GM12873 (cell line): Measurements from ENCODE around the gene ALDH1A3.

Experiments used
- TF ChIP-seq, protein P1 (sequence below): IDR thresholded peaks from 2 replicates; pipeline ENCODE4 v1.5.1; 2012; ENCODE audit warnings: low read depth, mild to moderate bottlenecking, moderate library complexity, low read length, control low read depth; ENCODE audit not compliant: insufficient read depth; ENCODE audit errors: missing control alignments

The ALDH1A3 gene

GRCh38 chr15:100861511-100861991 is 18.1 kb upstream of the ALDH1A3 start:
- TF ChIP-seq, protein P1, sequence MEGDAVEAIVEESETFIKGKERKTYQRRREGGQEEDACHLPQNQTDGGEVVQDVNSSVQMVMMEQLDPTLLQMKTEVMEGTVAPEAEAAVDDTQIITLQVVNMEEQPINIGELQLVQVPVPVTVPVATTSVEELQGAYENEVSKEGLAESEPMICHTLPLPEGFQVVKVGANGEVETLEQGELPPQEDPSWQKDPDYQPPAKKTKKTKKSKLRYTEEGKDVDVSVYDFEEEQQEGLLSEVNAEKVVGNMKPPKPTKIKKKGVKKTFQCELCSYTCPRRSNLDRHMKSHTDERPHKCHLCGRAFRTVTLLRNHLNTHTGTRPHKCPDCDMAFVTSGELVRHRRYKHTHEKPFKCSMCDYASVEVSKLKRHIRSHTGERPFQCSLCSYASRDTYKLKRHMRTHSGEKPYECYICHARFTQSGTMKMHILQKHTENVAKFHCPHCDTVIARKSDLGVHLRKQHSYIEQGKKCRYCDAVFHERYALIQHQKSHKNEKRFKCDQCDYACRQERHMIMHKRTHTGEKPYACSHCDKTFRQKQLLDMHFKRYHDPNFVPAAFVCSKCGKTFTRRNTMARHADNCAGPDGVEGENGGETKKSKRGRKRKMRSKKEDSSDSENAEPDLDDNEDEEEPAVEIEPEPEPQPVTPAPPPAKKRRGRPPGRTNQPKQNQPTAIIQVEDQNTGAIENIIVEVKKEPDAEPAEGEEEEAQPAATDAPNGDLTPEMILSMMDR = no peak

- TF ChIP-seq, protein P1 = no peak
These were observed 17.5 kb upstream of the ALDH1A3 start for GRCh38 chr15:100862162-100862561.

DNA sequence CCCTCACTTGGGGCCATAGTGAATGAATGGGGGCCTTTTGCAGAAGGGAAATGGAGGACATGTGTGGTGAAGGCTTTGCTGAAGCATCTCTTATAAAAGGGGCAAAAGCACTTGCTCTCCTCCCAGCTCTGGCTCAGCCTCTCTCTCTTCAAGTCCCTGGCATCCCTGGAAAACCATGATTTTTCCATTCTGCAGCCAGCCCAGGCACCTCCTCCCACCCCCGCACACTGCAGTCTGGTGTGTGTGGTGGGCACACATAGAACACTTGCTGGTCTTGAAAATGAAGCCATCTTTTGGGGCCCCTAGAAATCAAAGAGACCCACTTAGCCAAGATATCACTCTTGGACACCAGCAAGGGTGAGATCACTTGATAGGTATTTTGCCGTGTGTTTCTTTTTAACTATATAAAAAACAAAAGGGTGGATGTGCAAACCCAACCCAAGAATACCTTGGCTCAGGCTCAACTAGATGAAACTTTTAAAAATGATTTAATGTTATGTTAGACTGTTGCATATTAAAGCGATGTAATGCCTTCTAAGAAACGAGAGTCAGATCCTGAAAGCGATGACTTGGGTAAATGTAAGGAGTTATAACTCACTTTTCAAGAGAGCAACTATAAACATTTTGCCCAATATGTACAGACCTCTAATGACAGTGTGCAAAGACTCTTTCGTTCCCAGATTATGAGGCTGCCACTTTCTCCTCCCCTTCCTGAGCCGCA is 16.4 kb upstream of the ALDH1A3 start:
- TF ChIP-seq, protein P1 = no peak

DNA sequence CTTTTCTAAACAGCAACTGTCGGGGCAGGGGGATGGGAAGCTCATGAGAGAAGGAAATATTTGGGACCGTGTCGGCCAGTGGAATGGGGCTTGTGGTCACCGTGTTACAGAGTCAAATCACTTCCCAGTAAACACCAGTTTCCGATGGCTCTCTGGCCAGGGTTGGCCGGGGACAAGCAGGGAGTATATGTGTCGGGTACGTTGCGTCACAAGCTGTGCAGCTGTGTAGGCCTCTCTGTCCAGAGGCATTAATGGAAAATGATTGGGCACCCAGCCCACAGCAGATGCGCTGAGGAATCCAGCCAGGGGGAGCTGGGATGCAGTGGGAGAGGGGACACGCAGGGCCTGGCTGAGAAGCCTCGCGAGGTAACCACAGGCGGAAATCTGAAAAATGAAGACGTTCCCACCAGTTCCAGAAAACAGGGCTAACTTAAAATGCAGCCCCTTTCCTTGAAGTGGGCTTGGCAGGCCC is 15.8 kb upstream of the ALDH1A3 start:
- TF ChIP-seq, protein P1 = no peak

GRCh38 chr15:100866386-100867330 is 13.0 kb upstream of the ALDH1A3 start:
- TF ChIP-seq, protein P1 = no peak

- TF ChIP-seq, protein P1 = no peak
These were observed 12.2 kb upstream of the ALDH1A3 start for GRCh38 chr15:100867433-100867832.
